ENCODE data around the gene OR10H1. TPM values are rescaled to one million over a fixed set of nuclear protein-coding genes. Genes with fewer than 3 reads are reported as not detected.
"Not testable (repeated sequence)": the region's sequence is repeated elsewhere in the genome, so short reads cannot be mapped to it uniquely, and the experiment has no call there.

Gene OR10H1, protein sequence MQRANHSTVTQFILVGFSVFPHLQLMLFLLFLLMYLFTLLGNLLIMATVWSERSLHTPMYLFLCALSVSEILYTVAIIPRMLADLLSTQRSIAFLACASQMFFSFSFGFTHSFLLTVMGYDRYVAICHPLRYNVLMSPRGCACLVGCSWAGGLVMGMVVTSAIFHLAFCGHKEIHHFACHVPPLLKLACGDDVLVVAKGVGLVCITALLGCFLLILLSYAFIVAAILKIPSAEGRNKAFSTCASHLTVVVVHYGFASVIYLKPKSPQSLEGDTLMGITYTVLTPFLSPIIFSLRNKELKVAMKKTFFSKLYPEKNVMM
- not detected in 2 replicates for total RNA-seq (2014; rRNA removed; shearing (Covaris generic))

GRCh38 chr19:15815306-15815705 is at the start of gene OR10H1:
Gene OR10H1 (minus strand): TSS chr19:15815664. CDS start chr19:15808037, 7,627 bp downstream.
- no peak within 1 kb of the TSS for H3K4me3 ChIP-seq (ENCODE audit: insufficient read depth, low read depth, low read length)
- H3K27me3 ChIP-seq (ENCODE audit: control insufficient read depth, insufficient read depth, low read length): no peaks in the 10 kb centered on the region
- no peak for DNase-seq
- no peaks in the 10 kb centered on the region for H3K36me3 ChIP-seq (replicated peaks; ENCODE audit: control insufficient read depth, insufficient read depth, low read length)

- no peak for DNase-seq
- H3K4me3 ChIP-seq (ENCODE audit: insufficient read depth, low read depth, low read length): no peak overlapping the region
Measured at GRCh38 chr19:15864824-15865223, 49.4 kb upstream of the OR10H1 start.

GRCh38 chr19:15863272-15863671 is 47.8 kb upstream of the OR10H1 start:
- Histone ChIP-seq H3K27me3 (ENCODE audit: control insufficient read depth, insufficient read depth, low read length) (no peaks in the 10 kb centered on the region), H3K36me3 (replicated peaks; ENCODE audit: control insufficient read depth, insufficient read depth, low read length) (no peaks in the 10 kb centered on the region), H3K4me3 (ENCODE audit: insufficient read depth, low read depth, low read length) (no peak overlapping the region)
- no peak for DNase-seq

More at GRCh38 chr19:15864824-15865223, 49.4 kb upstream of the OR10H1 start:
- H3K36me3 ChIP-seq (replicated peaks; ENCODE audit: control insufficient read depth, insufficient read depth, low read length): no peaks in the 10 kb centered on the region
- H3K27me3 ChIP-seq (ENCODE audit: control insufficient read depth, insufficient read depth, low read length): no peaks in the 10 kb centered on the region

DNA sequence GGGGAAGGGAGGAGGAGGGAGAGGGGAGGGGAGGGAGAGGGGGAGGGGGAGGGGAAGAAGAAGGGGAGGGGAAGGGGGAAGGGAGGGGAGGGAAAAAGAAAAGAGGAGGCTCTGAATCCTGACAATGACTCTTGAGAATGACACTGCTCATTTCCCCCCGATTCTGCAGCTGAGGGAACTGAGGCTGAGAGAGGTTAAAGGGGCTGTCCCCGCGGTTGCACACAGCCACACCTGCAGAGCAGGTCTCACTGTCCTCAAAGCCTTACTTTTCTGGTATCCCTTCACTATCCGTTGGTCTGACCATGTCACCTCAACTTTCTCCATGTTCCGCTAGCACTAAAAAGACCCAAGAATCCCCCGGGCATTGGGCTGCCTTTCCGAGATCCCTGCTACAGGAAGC is 47.0 kb upstream of the OR10H1 start:
- Histone ChIP-seq H3K4me3 (ENCODE audit: insufficient read depth, low read depth, low read length) (no peak overlapping the region), H3K36me3 (replicated peaks; ENCODE audit: control insufficient read depth, insufficient read depth, low read length) (no peaks in the 10 kb centered on the region), H3K27me3 (ENCODE audit: control insufficient read depth, insufficient read depth, low read length) (no peaks in the 10 kb centered on the region)
- no peak for DNase-seq

- DNase-seq: no peak
- Histone ChIP-seq H3K4me3 (ENCODE audit: insufficient read depth, low read depth, low read length) (no peak overlapping the region), H3K27me3 (ENCODE audit: control insufficient read depth, insufficient read depth, low read length) (no peaks in the 10 kb centered on the region), H3K36me3 (replicated peaks; ENCODE audit: control insufficient read depth, insufficient read depth, low read length) (no peaks in the 10 kb centered on the region)
Measured at GRCh38 chr19:15860522-15860921, 45.1 kb upstream of the OR10H1 start.

DNA sequence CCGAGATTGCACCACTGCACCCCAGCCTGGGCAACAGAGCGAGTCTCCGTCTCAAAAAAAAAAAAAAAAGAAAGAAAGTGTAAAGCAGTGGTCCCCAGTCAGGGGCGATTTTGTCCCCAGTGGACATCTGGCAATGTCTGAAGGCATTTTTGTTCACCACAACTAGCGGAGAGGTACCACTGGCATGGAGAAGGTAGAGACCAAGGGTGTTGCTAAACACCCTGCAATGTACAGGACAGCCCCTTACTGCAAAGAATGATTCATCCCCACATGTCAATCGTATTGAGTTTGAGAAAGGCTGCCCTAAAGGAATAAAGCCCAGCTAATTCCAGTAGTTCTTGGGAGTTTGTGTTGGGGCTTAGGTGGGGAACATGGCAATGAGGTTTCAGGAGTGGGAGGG is 43.7 kb upstream of the OR10H1 start:
- no peaks in the 10 kb centered on the region for H3K27me3 ChIP-seq (ENCODE audit: control insufficient read depth, insufficient read depth, low read length)
- H3K4me3 ChIP-seq (ENCODE audit: insufficient read depth, low read depth, low read length): no peak overlapping the region
- no peak for DNase-seq
- H3K36me3 ChIP-seq (replicated peaks; ENCODE audit: control insufficient read depth, insufficient read depth, low read length): no peaks in the 10 kb centered on the region

GRCh38 chr19:15850385-15850784 is 34.9 kb upstream of the OR10H1 start:
- Histone ChIP-seq H3K4me3 (ENCODE audit: insufficient read depth, low read depth, low read length) (no peak overlapping the region), H3K36me3 (replicated peaks; ENCODE audit: control insufficient read depth, insufficient read depth, low read length) (no peaks in the 10 kb centered on the region), H3K27me3 (ENCODE audit: control insufficient read depth, insufficient read depth, low read length) (no peaks in the 10 kb centered on the region)
- no peak for DNase-seq

DNA sequence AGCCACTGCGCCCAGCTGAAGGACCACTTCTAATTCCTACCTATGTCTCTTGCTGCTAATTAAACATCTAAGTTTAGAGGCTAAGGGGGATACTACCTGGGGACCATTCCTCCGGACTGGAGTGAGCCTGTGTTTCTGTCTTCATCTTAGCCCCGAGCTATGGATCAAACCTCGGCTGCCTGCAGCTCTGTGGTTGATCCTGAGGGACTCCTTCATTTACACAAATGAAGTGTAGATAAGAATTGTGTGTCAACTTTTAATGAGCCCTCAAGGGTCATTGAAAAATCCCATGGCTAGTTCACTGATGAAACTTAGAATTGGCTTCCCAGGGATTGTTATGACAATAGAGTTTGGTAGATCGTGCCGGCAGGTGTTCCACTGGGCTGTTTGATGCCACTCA is 31.5 kb upstream of the OR10H1 start:
- no peak for DNase-seq
- Histone ChIP-seq H3K4me3 (ENCODE audit: insufficient read depth, low read depth, low read length) (no peak overlapping the region), H3K36me3 (replicated peaks; ENCODE audit: control insufficient read depth, insufficient read depth, low read length) (no peaks in the 10 kb centered on the region), H3K27me3 (ENCODE audit: control insufficient read depth, insufficient read depth, low read length) (no peaks in the 10 kb centered on the region)

DNA sequence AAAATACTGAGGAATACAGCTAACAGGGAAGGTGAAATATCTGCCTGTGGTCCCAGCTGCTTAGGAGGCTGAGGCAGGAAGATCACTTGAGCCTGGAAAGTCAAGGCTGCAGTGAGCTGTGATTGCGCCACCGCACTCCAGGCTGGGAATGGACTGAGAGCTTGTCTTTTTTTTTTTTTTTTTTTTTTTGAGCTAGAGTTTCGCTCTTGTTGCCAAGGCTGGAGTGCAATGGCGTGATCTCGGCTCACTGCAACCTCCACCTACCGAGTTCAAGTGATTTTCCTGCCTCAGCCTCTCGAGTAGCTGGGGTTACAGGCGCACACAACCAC is 28.4 kb upstream of the OR10H1 start:
- not testable (repeated sequence) for H3K36me3 ChIP-seq (replicated peaks; ENCODE audit: control insufficient read depth, insufficient read depth, low read length); H3K4me3 ChIP-seq (ENCODE audit: insufficient read depth, low read depth, low read length); H3K27me3 ChIP-seq (ENCODE audit: control insufficient read depth, insufficient read depth, low read length); DNase-seq

- Histone ChIP-seq H3K4me3 (ENCODE audit: insufficient read depth, low read depth, low read length) (no peak overlapping the region), H3K27me3 (ENCODE audit: control insufficient read depth, insufficient read depth, low read length) (no peaks in the 10 kb centered on the region), H3K36me3 (replicated peaks; ENCODE audit: control insufficient read depth, insufficient read depth, low read length) (no peaks in the 10 kb centered on the region)
- DNase-seq: no peak
Measured at GRCh38 chr19:15843203-15843893, 27.9 kb upstream of the OR10H1 start.

- no peaks in the 10 kb centered on the region for H3K36me3 ChIP-seq (replicated peaks; ENCODE audit: control insufficient read depth, insufficient read depth, low read length)
- no peaks in the 10 kb centered on the region for H3K27me3 ChIP-seq (ENCODE audit: control insufficient read depth, insufficient read depth, low read length)
- H3K4me3 ChIP-seq (ENCODE audit: insufficient read depth, low read depth, low read length): no peak overlapping the region
- no peak for DNase-seq
Measured at GRCh38 chr19:15841875-15842569, 26.6 kb upstream of the OR10H1 start.

GRCh38 chr19:15840833-15841232 is 25.4 kb upstream of the OR10H1 start:
- Histone ChIP-seq H3K36me3 (replicated peaks; ENCODE audit: control insufficient read depth, insufficient read depth, low read length) (no peaks in the 10 kb centered on the region), H3K27me3 (ENCODE audit: control insufficient read depth, insufficient read depth, low read length) (no peaks in the 10 kb centered on the region), H3K4me3 (ENCODE audit: insufficient read depth, low read depth, low read length) (no peak overlapping the region)
- DNase-seq: no peak

- not testable (repeated sequence) for H3K36me3 ChIP-seq (replicated peaks; ENCODE audit: control insufficient read depth, insufficient read depth, low read length); H3K27me3 ChIP-seq (ENCODE audit: control insufficient read depth, insufficient read depth, low read length); H3K4me3 ChIP-seq (ENCODE audit: insufficient read depth, low read depth, low read length); DNase-seq
Measured at GRCh38 chr19:15839888-15840287, 24.4 kb upstream of the OR10H1 start.

GRCh38 chr19:15838351-15838750 is 22.9 kb upstream of the OR10H1 start:
- Histone ChIP-seq H3K27me3 (ENCODE audit: control insufficient read depth, insufficient read depth, low read length) (no peaks in the 10 kb centered on the region), H3K36me3 (replicated peaks; ENCODE audit: control insufficient read depth, insufficient read depth, low read length) (no peaks in the 10 kb centered on the region), H3K4me3 (ENCODE audit: insufficient read depth, low read depth, low read length) (no peak overlapping the region)
- no peak for DNase-seq

DNA sequence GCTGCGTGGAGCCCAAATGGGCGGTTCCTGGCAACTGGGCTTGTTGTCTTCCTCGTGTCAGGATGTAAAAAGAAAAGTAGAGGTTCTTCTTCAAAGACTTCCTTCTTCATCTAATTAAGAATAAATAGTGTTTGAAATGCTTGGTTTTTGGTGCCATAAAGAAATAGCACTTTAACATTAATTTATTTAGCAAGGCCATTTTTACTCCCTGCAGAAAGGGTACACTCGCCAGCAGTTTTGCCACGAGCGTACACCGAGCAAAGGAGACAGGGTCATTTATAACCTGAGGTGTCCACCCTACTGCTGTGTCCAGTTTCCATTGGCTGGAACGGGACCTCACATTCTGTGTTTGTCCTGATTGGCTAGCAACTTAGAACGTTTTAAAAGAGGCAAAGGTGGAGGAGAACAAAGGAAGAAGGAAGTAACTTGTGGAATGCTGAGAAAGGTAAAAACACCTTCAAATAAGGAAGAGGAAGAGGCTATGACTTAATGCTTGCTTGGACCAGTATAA is 21.8 kb upstream of the OR10H1 start:
- no peak for DNase-seq
- Histone ChIP-seq H3K36me3 (replicated peaks; ENCODE audit: control insufficient read depth, insufficient read depth, low read length) (no peaks in the 10 kb centered on the region), H3K4me3 (ENCODE audit: insufficient read depth, low read depth, low read length) (no peak overlapping the region), H3K27me3 (ENCODE audit: control insufficient read depth, insufficient read depth, low read length) (no peaks in the 10 kb centered on the region)
